GM03348 (cell line): ENCODE results near the gene SURF6.
A peak's percentile ranks its signal among the peaks of the same experiment; 100 is the strongest.

Experiments used
- DNase-seq: peaks from one replicate; pipeline ENCODE4 v3.0.0; 2012; ENCODE audit warnings: low spot score

Gene SURF6

GRCh38 chr9:133367778-133368177 lies 31.8 kb upstream of the SURF6 start:
- no peak for DNase-seq

GRCh38 chr9:133367221-133367620 lies 31.2 kb upstream of the SURF6 start:
- DNase-seq, result no peak

GRCh38 chr9:133366435-133366834 lies 30.4 kb upstream of the SURF6 start:
- DNase-seq, result no peak

- DNase-seq, result no peak
Observed at GRCh38 chr9:133362359-133363044, 26.5 kb upstream of the SURF6 start.

- no peak for DNase-seq
Observed at GRCh38 chr9:133361507-133362092, 25.6 kb upstream of the SURF6 start.

GRCh38 chr9:133360400-133361393 lies 24.7 kb upstream of the SURF6 start:
- DNase-seq, result no peak

- peak; percentile 36 for DNase-seq
Observed at GRCh38 chr9:133359399-133360175, 23.6 kb upstream of the SURF6 start.

GRCh38 chr9:133357656-133358055 lies 21.7 kb upstream of the SURF6 start:
- DNase-seq, result no peak

- DNase-seq, result peak; percentile 96
Observed at GRCh38 chr9:133356391-133357091, 20.6 kb upstream of the SURF6 start, which contains the start of the genes SURF1 and SURF2. TSS of gene SURF1 (minus strand) at chr9:133356487. CDS start at chr9:133356453, 34 bp downstream. TSS of gene SURF2 (plus strand) at chr9:133356550. CDS start at chr9:133356593, 43 bp downstream.

- DNase-seq, result no peak
Observed at GRCh38 chr9:133355881-133356357, 19.9 kb upstream of the SURF6 start.

- no peak for DNase-seq
Observed at GRCh38 chr9:133354766-133355165, 18.8 kb upstream of the SURF6 start.

GRCh38 chr9:133353548-133353947 lies 17.6 kb upstream of the SURF6 start:
- DNase-seq, result no peak

- no peak for DNase-seq
Observed at GRCh38 chr9:133352635-133353340, 16.8 kb upstream of the SURF6 start.

- DNase-seq, result peak; percentile 71
Observed at GRCh38 chr9:133351908-133352634, 16.1 kb upstream of the SURF6 start.

- no peak for DNase-seq
Observed at GRCh38 chr9:133351526-133351907, 15.5 kb upstream of the SURF6 start.

GRCh38 chr9:133349965-133350616 lies 14.1 kb upstream of the SURF6 start:
- DNase-seq, result no peak

- DNase-seq, result no peak
Observed at GRCh38 chr9:133348718-133349573, 13.0 kb upstream of the SURF6 start.
